Omental fat pad (tissue), 4 donors: ENCODE data around the gene ADH7. TPM values are rescaled to one million over a fixed set of nuclear protein-coding genes. Genes with fewer than 3 reads are reported as not detected.

Experiments used
- ATAC-seq: fragments of 150-250 bp; one replicate; pipeline ENCODE4 v1.9.1; 2016; ENCODE audit warnings: mild to moderate bottlenecking, moderate library complexity; ENCODE audit not compliant: low FRiP score
- DNase-seq: peaks from one replicate; pipeline ENCODE4 v3.0.0-alpha.2; 2019; ENCODE audit warnings: low spot score
- CTCF ChIP-seq, 3 donors: fragments of 450-650 bp; IDR thresholded peaks; one replicate each; pipeline ENCODE4 v1.5.1; 2016 to 2017; ENCODE audit warnings: antibody characterized with exemption in 3 of 3, mild to moderate bottlenecking in 3 of 3, moderate library complexity in 2 of 3
- total RNA-seq, 4 donors: library from RNA; depleted of rRNA; stranded (reverse); fragments of >200 nt; gene quantifications; one replicate each; pipeline ENCODE4 v1.1.0, GENCODE V29; 2016

ADH7 gene
- total RNA-seq, result not detected

GRCh38 chr4:99435154-99435553 is at the start of gene ADH7:
Gene ADH7 (minus strand): TSS chr4:99435342. CDS start chr4:99435233, 109 bp downstream.
- ATAC-seq, result no peak
- TF ChIP-seq CTCF (IDR thresholded peaks at IDR 0.05), result no peak
- no peak for DNase-seq

GRCh38 chr4:99483636-99484035 is 48.5 kb upstream of the ADH7 start:
- TF ChIP-seq CTCF (IDR thresholded peaks at IDR 0.05), result no peak
- DNase-seq, result no peak
- ATAC-seq, result no peak

DNA sequence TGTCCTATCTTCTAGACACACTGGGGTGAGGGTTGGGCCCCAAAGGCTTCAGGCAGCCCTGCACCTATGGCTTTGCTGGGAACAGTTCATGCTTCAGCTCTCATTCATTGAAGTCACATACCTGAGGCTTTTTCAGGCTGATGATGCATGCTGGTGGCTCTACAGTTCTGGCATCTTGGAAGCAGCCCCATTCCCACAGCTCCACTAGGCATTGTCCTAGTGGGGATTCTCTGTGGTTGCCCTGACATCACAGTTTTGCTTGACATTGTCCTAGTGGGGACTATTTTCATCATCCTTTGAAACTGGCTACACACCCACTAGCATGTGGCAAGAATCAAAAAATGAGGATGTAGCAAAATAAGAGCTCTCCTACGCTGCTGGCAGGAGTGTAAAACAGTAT is 38.0 kb upstream of the ADH7 start:
- ATAC-seq, result no peak
- no peak for TF ChIP-seq CTCF (IDR thresholded peaks at IDR 0.05)

GRCh38 chr4:99471896-99472295 is 36.8 kb upstream of the ADH7 start:
- TF ChIP-seq CTCF (IDR thresholded peaks at IDR 0.05), result no peak
- ATAC-seq (no peak), DNase-seq (no peak)

More for the DNA sequence above, 38.0 kb upstream of the ADH7 start:
- no peak for DNase-seq

- no peak for DNase-seq
- no peak for TF ChIP-seq CTCF (IDR thresholded peaks at IDR 0.05)
- no peak for ATAC-seq
Observed at GRCh38 chr4:99471349-99471748, 36.2 kb upstream of the ADH7 start.

DNA sequence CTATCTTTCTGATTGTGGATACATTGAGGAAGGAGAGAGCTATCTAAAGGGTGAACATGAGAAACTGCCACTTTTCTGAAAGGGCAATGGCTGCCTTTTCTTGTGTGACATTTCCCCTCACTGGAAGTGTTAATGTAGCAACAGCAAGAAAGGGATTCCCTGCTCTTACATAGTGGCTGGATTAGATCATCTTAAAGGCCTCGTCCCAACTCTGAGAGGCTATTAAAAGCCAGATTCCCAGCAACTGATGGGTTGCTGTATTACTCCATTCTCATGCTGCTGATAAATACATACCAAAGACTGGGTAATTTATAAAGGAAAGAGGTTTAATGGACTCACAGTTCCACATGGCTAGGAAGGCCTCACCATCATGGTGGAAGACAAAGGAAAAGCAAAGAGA is 33.7 kb upstream of the ADH7 start:
- no peak for TF ChIP-seq CTCF (IDR thresholded peaks at IDR 0.05)
- ATAC-seq (no peak), DNase-seq (no peak)

DNA sequence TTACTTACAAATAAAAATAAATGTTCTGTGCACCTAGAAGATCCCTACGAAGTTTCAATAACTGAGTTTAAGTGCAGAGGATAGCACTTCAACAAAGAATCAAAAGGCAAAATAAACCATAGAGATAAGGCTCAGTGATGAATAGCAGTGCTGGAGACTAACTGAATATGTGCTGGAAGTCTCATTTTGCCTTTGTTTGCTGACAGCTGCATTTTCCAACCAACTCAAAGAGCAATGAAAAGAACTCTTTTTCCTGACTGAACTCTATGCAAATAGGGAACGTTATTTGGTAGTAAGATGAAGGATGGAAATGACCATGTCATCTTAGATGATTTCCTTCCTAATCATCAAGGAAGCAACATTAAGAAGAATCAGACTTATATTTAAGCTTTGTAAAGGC is 32.7 kb upstream of the ADH7 start:
- TF ChIP-seq CTCF (IDR thresholded peaks at IDR 0.05), result no peak
- no peak for ATAC-seq
- no peak for DNase-seq
